ENCODE data around the gene HYOU1.
"Not testable (repeated sequence)": the region's sequence is repeated elsewhere in the genome, so short reads cannot be mapped to it uniquely, and the experiment has no call there.

The HYOU1 gene

GRCh38 chr11:119087123-119087522 lies 30.1 kb upstream of the HYOU1 start:
- no peak for DNase-seq

- DNase-seq = no peak
Observed at GRCh38 chr11:119085437-119085847, 28.4 kb upstream of the HYOU1 start.

GRCh38 chr11:119084663-119085436 lies 27.8 kb upstream of the HYOU1 start, which contains the start of gene HMBS:
Gene HMBS, plus strand, starts transcription at chr11:119084881. Its CDS starts 153 bp downstream, at chr11:119085034.
- DNase-seq = peak; percentile 94

GRCh38 chr11:119081682-119082260 lies 24.8 kb upstream of the HYOU1 start:
- DNase-seq = peak; percentile 55

- no peak for DNase-seq
Observed at GRCh38 chr11:119078675-119079420, 21.8 kb upstream of the HYOU1 start.

GRCh38 chr11:119077839-119078238 lies 20.8 kb upstream of the HYOU1 start:
- DNase-seq = no peak

- DNase-seq = peak; percentile 97
Observed at GRCh38 chr11:119067371-119068222, 10.6 kb upstream of the HYOU1 start, which contains the start of gene VPS11. Gene VPS11, plus strand, starts transcription at chr11:119067818. Its CDS starts 6 bp downstream, at chr11:119067824.

GRCh38 chr11:119065369-119065768 lies 8.4 kb upstream of the HYOU1 start:
- peak; percentile 63 for DNase-seq

GRCh38 chr11:119062779-119063178 lies 5.8 kb upstream of the HYOU1 start:
- DNase-seq = no peak

GRCh38 chr11:119061256-119061655 lies 4.3 kb upstream of the HYOU1 start:
- no peak for DNase-seq

- DNase-seq = not testable (repeated sequence)
Observed at GRCh38 chr11:119059128-119059527, 2.1 kb upstream of the HYOU1 start.

GRCh38 chr11:119056421-119056999 lies 495 bp downstream of the HYOU1 start:
- DNase-seq = no peak

GRCh38 chr11:119055901-119056300 lies 1.1 kb downstream of the HYOU1 start:
- DNase-seq = peak; percentile 27

GRCh38 chr11:119054418-119054817 lies 2.6 kb downstream of the HYOU1 start:
- no peak for DNase-seq

- DNase-seq = no peak
Observed at GRCh38 chr11:119052163-119052814, 4.7 kb downstream of the HYOU1 start.

GRCh38 chr11:119051440-119052162 lies 5.4 kb downstream of the HYOU1 start:
- no peak for DNase-seq

- DNase-seq = no peak
Observed at GRCh38 chr11:119049081-119049480, 7.9 kb downstream of the HYOU1 start.

GRCh38 chr11:119048644-119049043 lies 8.4 kb downstream of the HYOU1 start:
- no peak for DNase-seq

GRCh38 chr11:119047205-119047604 lies 9.8 kb downstream of the HYOU1 start:
- no peak for DNase-seq

GRCh38 chr11:119046489-119046888 lies 10.5 kb downstream of the HYOU1 start:
- no peak for DNase-seq

- DNase-seq = no peak
Observed at GRCh38 chr11:119044708-119045107, 12.3 kb downstream of the HYOU1 start.

Data from inflammatory macrophage treated with lipopolysaccharide for 4 hours (primary cell).